B cell (primary cell): ENCODE data around the gene CCDC57. TPM values are rescaled to one million over a fixed set of nuclear protein-coding genes. Genes with fewer than 3 reads are reported as not detected.

Source experiments
- ATAC-seq: fragments of 200-7000 bp; cut with Tn5 transposase; one replicate; pipeline ENCODE4 v1.10.0; 2021; ENCODE audit warnings: low read depth, mild to moderate bottlenecking, moderate number of reproducible peaks, moderate library complexity
- CTCF ChIA-PET: fragments of 350-600 bp; sonication (Branson Sonifier 250); formaldehyde crosslinking; loops from one replicate; lab custom pipeline; 2021; ENCODE audit warnings: antibody characterized with exemption, inconsistent platforms; lab: Charles Lee
- POLR2A ChIA-PET: fragments of 350-600 bp; sonication (Branson Sonifier 250); formaldehyde crosslinking; loops from one replicate; lab custom pipeline; 2021; ENCODE audit warnings: antibody characterized with exemption; lab: Charles Lee
- DNase-seq: peaks from one replicate; pipeline ENCODE4 v3.0.0; 2013
- H2AFZ ChIP-seq: 2 replicates; pipeline ENCODE4 v1.6.1; 2012; ENCODE audit warnings: mild to moderate bottlenecking, low read depth, low read length; ENCODE audit not compliant: insufficient read depth, poor library complexity, severe bottlenecking
- H3K27ac ChIP-seq, 2 donors: 1 replicate in 1 of 2; 2 replicates in 1 of 2; pipeline ENCODE4 v1.5.1; 2012 to 2013; ENCODE audit warnings: low read length in 2 of 2, mild to moderate bottlenecking in 2 of 2, moderate library complexity in 1 of 2
- H3K27me3 ChIP-seq, 4 experiments: fragments of 200-600 bp in 1 of 4; sonication (generic) in 1 of 4; replicated peaks in 1 of 4; 1 replicate in 2 of 4; 2 replicates in 2 of 4; pipeline versions ENCODE4 v1.6.1 to v1.7.0; 2013 to 2016; ENCODE audit warnings: low read length in 3 of 4, mild to moderate bottlenecking in 2 of 4, mixed read lengths in 1 of 4, moderate library complexity in 1 of 4; ENCODE audit not compliant: insufficient read depth in 4 of 4, control insufficient read depth in 3 of 4; ENCODE audit errors: control extremely low read depth in 1 of 4
- H3K36me3 ChIP-seq, 2 experiments: replicated peaks in 1 of 2; 1 replicate in 1 of 2; 2 replicates in 1 of 2; pipeline versions ENCODE4 v1.6.1 to v1.7.1; 2013; ENCODE audit warnings: low read length in 1 of 2; ENCODE audit not compliant: insufficient read depth in 2 of 2, control insufficient read depth in 1 of 2; ENCODE audit errors: control extremely low read depth in 1 of 2, extremely low read depth in 1 of 2
- H3K4me1 ChIP-seq, 2 donors: fragments of 200-600 bp in 1 of 2; sonication (generic) in 1 of 2; 1 replicate in 1 of 2; 2 replicates in 1 of 2; pipeline versions ENCODE4 v1.5.1 to v1.6.1; 2013 to 2017; ENCODE audit warnings: low read length in 2 of 2; ENCODE audit not compliant: control insufficient read depth in 2 of 2, insufficient read depth in 2 of 2
- H3K4me2 ChIP-seq: replicated peaks from 2 replicates; pipeline ENCODE3; 2012; ENCODE audit warnings: mild to moderate bottlenecking, low read depth, low read length; ENCODE audit not compliant: poor library complexity, severe bottlenecking
- H3K4me3 ChIP-seq, 5 experiments: fragments of 200-600 bp in 1 of 5; sonication (generic) in 1 of 5; 1 replicate in 3 of 5; 2 replicates in 2 of 5; pipeline versions ENCODE4 v1.5.1 to v1.7.0; 2011 to 2016; ENCODE audit warnings: low read length in 4 of 5, mild to moderate bottlenecking in 4 of 5, low read depth in 2 of 5, control low read depth in 1 of 5, moderate library complexity in 1 of 5; ENCODE audit not compliant: insufficient read depth in 1 of 5; ENCODE audit errors: control extremely low read depth in 1 of 5, extremely low read depth in 1 of 5
- H3K79me2 ChIP-seq: fragments of 200-600 bp; sonication (generic); one replicate; pipeline ENCODE4 v1.6.0; 2016; ENCODE audit warnings: low read length; ENCODE audit not compliant: control insufficient read depth, insufficient read depth
- H3K9ac ChIP-seq: fragments of 200-600 bp; sonication (generic); 2 replicates; pipeline ENCODE4 v1.6.1; 2017; ENCODE audit warnings: mild to moderate bottlenecking, low read length, moderate library complexity
- H3K9me3 ChIP-seq, 3 donors: one replicate each; pipeline versions ENCODE4 v1.6.1 to v1.7.1; 2013; ENCODE audit warnings: low read length in 2 of 3; ENCODE audit not compliant: control insufficient read depth in 2 of 3, insufficient read depth in 1 of 3; ENCODE audit errors: control extremely low read depth in 1 of 3
- H4K20me1 ChIP-seq: 2 replicates; pipeline ENCODE4 v1.6.0; 2012; ENCODE audit warnings: mild to moderate bottlenecking, low read length; ENCODE audit not compliant: insufficient read depth, control insufficient read depth, poor library complexity, severe bottlenecking
- H3K27ac Mint-ChIP-seq: one replicate; pipeline ENCODE4 v1.8.0; 2021; ENCODE audit warnings: mixed read lengths
- H3K27me3 Mint-ChIP-seq: one replicate; pipeline ENCODE4 v1.8.0; 2021; ENCODE audit warnings: mixed read lengths
- H3K4me1 Mint-ChIP-seq: one replicate; pipeline ENCODE4 v1.8.0; 2021; ENCODE audit warnings: mixed read lengths
- H3K4me3 Mint-ChIP-seq: one replicate; pipeline ENCODE4 v1.8.0; 2021; ENCODE audit warnings: mixed read lengths
- H3K9me3 Mint-ChIP-seq: one replicate; pipeline ENCODE4 v1.8.0; 2022; ENCODE audit warnings: mixed read lengths; ENCODE audit not compliant: insufficient read depth
- EZH2 ChIP-seq: IDR thresholded peaks from 2 replicates; pipeline ENCODE4 v1.6.1; 2012; ENCODE audit warnings: borderline replicate concordance, low read depth, mild to moderate bottlenecking, moderate library complexity, low read length; ENCODE audit not compliant: insufficient read depth, poor library complexity, severe bottlenecking
- WGBS: methylation state at CpG from one replicate; pipeline ENCODE4 v1.1.5; 2013; ENCODE audit warnings: missing lambda C conversion rate; ENCODE audit not compliant: insufficient coverage; 5-methylcytosine and 5-hydroxymethylcytosine counted together
- intact Hi-C: fragments of 100-400 bp; cut with micrococcal nuclease; formaldehyde crosslinking; loops from one replicate; pipeline ENCODE4 v1.10.0; 2022
- polyA plus RNA-seq: library from polyadenylated mRNA; depleted of rRNA; stranded (reverse); fragments of >200 nt; gene quantifications from 2 replicates; pipeline ENCODE4 v1.2.3, GENCODE V29; 2012
- total RNA-seq, 2 donors: library from RNA; stranded (reverse); fragments of 120-200 nt in 1 of 2; gene quantifications; 1 replicate in 1 of 2; 2 replicates in 1 of 2; pipeline versions ENCODE4 v1.2.3 to v1.2.4, GENCODE V29; 2013 to 2022
- TF ChIP-seq, protein P1 (sequence below): fragments of 200-600 bp; IDR thresholded peaks from one replicate; pipeline ENCODE4 v1.8.0; 2022; ENCODE audit warnings: antibody characterized with exemption, mild to moderate bottlenecking

Gene CCDC57
- total and polyA plus RNA-seq, 2 donors (not counting 1 experiment from before 2014, with no cell fraction given), result 49.7 to 67.2 TPM

- Histone ChIP-seq H3K27ac (no peak overlapping the region), H3K4me2 (no peak overlapping the region), H3K79me2 (no peaks in the 10 kb centered on the region), H3K9me3 (no peaks in the 10 kb centered on the region), H3K36me3 (no peaks in the 10 kb centered on the region), H2AFZ (no peak overlapping the region), H3K4me3 (no peak overlapping the region), H3K9ac (no peak overlapping the region), H3K27me3 (no peaks in the 10 kb centered on the region), H3K4me1 (no peaks in the 10 kb centered on the region), H4K20me1 (no peaks in the 10 kb centered on the region)
- no peaks in the 10 kb centered on the region for H3K4me1 Mint-ChIP-seq
- ATAC-seq (no peak), DNase-seq (no peak)
- no peaks in the 10 kb centered on the region for H3K27me3 Mint-ChIP-seq
- no peak overlapping the region for H3K27ac Mint-ChIP-seq
- TF ChIP-seq, protein P1, sequence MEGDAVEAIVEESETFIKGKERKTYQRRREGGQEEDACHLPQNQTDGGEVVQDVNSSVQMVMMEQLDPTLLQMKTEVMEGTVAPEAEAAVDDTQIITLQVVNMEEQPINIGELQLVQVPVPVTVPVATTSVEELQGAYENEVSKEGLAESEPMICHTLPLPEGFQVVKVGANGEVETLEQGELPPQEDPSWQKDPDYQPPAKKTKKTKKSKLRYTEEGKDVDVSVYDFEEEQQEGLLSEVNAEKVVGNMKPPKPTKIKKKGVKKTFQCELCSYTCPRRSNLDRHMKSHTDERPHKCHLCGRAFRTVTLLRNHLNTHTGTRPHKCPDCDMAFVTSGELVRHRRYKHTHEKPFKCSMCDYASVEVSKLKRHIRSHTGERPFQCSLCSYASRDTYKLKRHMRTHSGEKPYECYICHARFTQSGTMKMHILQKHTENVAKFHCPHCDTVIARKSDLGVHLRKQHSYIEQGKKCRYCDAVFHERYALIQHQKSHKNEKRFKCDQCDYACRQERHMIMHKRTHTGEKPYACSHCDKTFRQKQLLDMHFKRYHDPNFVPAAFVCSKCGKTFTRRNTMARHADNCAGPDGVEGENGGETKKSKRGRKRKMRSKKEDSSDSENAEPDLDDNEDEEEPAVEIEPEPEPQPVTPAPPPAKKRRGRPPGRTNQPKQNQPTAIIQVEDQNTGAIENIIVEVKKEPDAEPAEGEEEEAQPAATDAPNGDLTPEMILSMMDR, result no peak
- TF ChIP-seq EZH2, result no peak
- CTCF ChIA-PET, result no interaction called here
- no peaks in the 10 kb centered on the region for H3K9me3 Mint-ChIP-seq
- WGBS, result 79% methylated on average over 29 of the region's 35 CpGs
- no peak overlapping the region for H3K4me3 Mint-ChIP-seq
- POLR2A ChIA-PET, result no interaction called here
- intact Hi-C loops, result no loop called here
Observed at GRCh38 chr17:82126556-82127314, 85.9 kb downstream of the CCDC57 start.

DNA sequence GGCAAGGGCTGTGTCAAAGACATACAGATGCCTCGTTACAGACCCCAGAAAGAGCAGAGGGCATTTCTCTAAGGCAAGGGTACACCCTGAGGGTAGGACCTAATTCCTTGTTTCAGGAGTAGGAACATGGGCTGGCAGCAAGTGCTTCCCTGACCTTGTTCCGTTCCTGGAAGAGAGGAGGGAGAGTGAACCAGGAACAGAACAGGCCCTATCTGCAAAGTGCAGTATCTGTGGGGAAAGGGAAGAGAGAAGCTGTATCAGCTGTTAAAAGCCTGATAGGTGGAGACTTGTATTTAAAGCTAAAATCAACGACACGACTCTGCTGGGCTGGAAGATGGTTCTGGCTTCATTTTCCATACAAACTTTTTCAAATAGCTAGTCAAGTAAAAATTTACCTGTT, 88.5 kb downstream of the CCDC57 start:
- no peak overlapping the region for H3K27ac Mint-ChIP-seq
- no peak overlapping the region for H3K4me3 Mint-ChIP-seq
- WGBS, result 88% methylated on average over 4 of the region's 4 CpGs
- no peaks in the 10 kb centered on the region for H3K4me1 Mint-ChIP-seq
- intact Hi-C loops, result no loop called here
- H4K20me1 ChIP-seq, result no peaks in the 10 kb centered on the region
- no peaks in the 10 kb centered on the region for H3K9me3 Mint-ChIP-seq
- no peak overlapping the region for H3K27ac ChIP-seq
- no peak overlapping the region for H3K4me2 ChIP-seq
- no peaks in the 10 kb centered on the region for H3K36me3 ChIP-seq
- no peak overlapping the region for H3K4me3 ChIP-seq
- H3K79me2 ChIP-seq, result no peaks in the 10 kb centered on the region
- no peak for DNase-seq
- ChIA-PET POLR2A (no interaction called here), CTCF (no interaction called here)
- H3K27me3 ChIP-seq, result no peaks in the 10 kb centered on the region
- H2AFZ ChIP-seq, result no peak overlapping the region
- no peak for TF ChIP-seq EZH2
- TF ChIP-seq, protein P1, result no peak
- no peaks in the 10 kb centered on the region for H3K4me1 ChIP-seq
- ATAC-seq, result no peak
- H3K9me3 ChIP-seq, result no peaks in the 10 kb centered on the region
- no peaks in the 10 kb centered on the region for H3K27me3 Mint-ChIP-seq
- no peak overlapping the region for H3K9ac ChIP-seq
